DND-41 (cell line): ENCODE measurements around the gene CRHR2.
A peak's percentile ranks its signal among the peaks of the same experiment; 100 is the strongest.

Experiments used
- ATAC-seq: fragments of 200-7000 bp; cut with Tn5 transposase; 3 replicates; pipeline ENCODE4 v1.9.1; 2021; ENCODE audit warnings: low read depth; ENCODE audit not compliant: insufficient read depth
- DNase-seq: peaks from one replicate; pipeline ENCODE4 v3.0.0-alpha.2; 2020
- H2AFZ ChIP-seq: 2 replicates; pipeline ENCODE4 v1.6.0; 2012; ENCODE audit warnings: low read depth, low read length
- H3K27ac ChIP-seq: 2 replicates; pipeline ENCODE4 v1.5.1; 2012; ENCODE audit warnings: low read length, inconsistent platforms
- H3K27me3 ChIP-seq: fragments of 200-600 bp; sonication (generic); 2 replicates; pipeline ENCODE4 v1.6.0; 2012; ENCODE audit warnings: low read length, mild to moderate bottlenecking, inconsistent platforms; ENCODE audit not compliant: insufficient read depth, poor library complexity
- H3K36me3 ChIP-seq: 2 replicates; pipeline ENCODE4 v1.5.1; 2012; ENCODE audit warnings: low read length, inconsistent platforms; ENCODE audit not compliant: insufficient read depth
- H3K4me1 ChIP-seq: 2 replicates; pipeline ENCODE4 v1.5.1; 2012; ENCODE audit warnings: mild to moderate bottlenecking, low read length; ENCODE audit not compliant: insufficient read depth
- H3K4me2 ChIP-seq: 2 replicates; pipeline ENCODE4 v1.6.0; 2012; ENCODE audit warnings: mild to moderate bottlenecking, moderate library complexity, low read length, inconsistent platforms; ENCODE audit not compliant: insufficient read depth
- H3K4me3 ChIP-seq, 2 experiments: fragments of 200-600 bp in 1 of 2; shearing (Covaris generic) in 1 of 2; 2 replicates each; pipeline ENCODE4 v1.5.1; 2012 to 2016; ENCODE audit warnings: inconsistent platforms in 2 of 2, low read length in 2 of 2, mild to moderate bottlenecking in 2 of 2, low read depth in 1 of 2, moderate library complexity in 1 of 2
- H3K79me2 ChIP-seq: 2 replicates; pipeline ENCODE4 v1.6.0; 2012; ENCODE audit warnings: low read length, inconsistent platforms; ENCODE audit not compliant: insufficient read depth
- H3K9ac ChIP-seq: 2 replicates; pipeline ENCODE4 v1.6.0; 2012; ENCODE audit warnings: low read depth, mild to moderate bottlenecking, inconsistent platforms, low read length, moderate library complexity
- H3K9me3 ChIP-seq: 2 replicates; pipeline ENCODE4 v1.5.1; 2012; ENCODE audit warnings: low read length, moderate library complexity, mild to moderate bottlenecking, inconsistent platforms; ENCODE audit not compliant: insufficient read depth, severe bottlenecking
- H4K20me1 ChIP-seq: 2 replicates; pipeline ENCODE4 v1.6.0; 2012; ENCODE audit warnings: low read length; ENCODE audit not compliant: insufficient read depth
- EZH2 ChIP-seq: IDR thresholded peaks from 3 replicates; pipeline ENCODE4 v1.6.1; 2012; ENCODE audit warnings: borderline replicate concordance, low read depth, mild to moderate bottlenecking, moderate library complexity, low read length, inconsistent platforms; ENCODE audit not compliant: severe bottlenecking
- TF ChIP-seq, protein P1 (sequence below): IDR thresholded peaks from 2 replicates; pipeline ENCODE4 v1.5.1; 2012; ENCODE audit warnings: borderline replicate concordance, low read length, moderate library complexity, mild to moderate bottlenecking; ENCODE audit not compliant: poor library complexity, severe bottlenecking; ENCODE audit errors: extremely low read depth

The CRHR2 gene

DNA sequence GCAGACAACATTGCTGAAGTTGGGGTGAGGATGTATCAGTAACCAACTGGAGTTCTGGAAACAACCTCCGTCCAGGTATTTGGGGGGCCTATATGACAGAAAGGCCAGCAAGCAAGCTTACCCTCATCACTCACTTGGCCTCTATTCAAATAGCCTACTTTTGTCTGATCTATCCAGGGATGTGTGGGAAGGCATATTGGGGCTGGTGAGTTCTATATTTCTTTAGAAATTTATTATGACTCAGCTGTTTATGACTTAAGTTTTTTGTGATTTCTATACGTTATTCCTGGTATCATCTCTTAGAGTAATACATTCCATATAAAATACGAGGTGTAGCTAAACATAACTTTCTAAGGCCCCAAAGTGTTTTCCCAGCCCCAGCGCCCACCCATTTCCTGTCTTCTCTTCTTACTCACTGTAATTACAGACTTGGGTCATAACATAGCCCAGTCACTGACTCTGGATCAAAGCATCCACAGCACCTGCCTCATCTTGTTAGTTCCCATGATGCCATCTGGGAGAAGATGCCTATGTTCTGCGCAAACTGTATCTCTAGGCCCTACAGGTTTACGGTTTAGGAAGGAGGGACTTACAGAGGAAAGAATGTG lies 69.5 kb downstream of the CRHR2 start:
- Histone ChIP-seq H2AFZ (no peak overlapping the region), H3K9me3 (no peaks in the 10 kb centered on the region), H4K20me1 (peaks cover 35% of the 10 kb centered on the region), H3K4me1 (no peaks in the 10 kb centered on the region), H3K79me2 (peaks cover 88% of the 10 kb centered on the region), H3K4me3 (no peak overlapping the region), H3K27me3 (no peaks in the 10 kb centered on the region), H3K27ac (no peak overlapping the region), H3K36me3 (peaks cover 98% of the 10 kb centered on the region), H3K9ac (no peak overlapping the region), H3K4me2 (no peak overlapping the region)
- peak; percentile 53; the same call in 1 of the 3 replicates for ATAC-seq
- DNase-seq = no peak
- TF ChIP-seq, protein P1, sequence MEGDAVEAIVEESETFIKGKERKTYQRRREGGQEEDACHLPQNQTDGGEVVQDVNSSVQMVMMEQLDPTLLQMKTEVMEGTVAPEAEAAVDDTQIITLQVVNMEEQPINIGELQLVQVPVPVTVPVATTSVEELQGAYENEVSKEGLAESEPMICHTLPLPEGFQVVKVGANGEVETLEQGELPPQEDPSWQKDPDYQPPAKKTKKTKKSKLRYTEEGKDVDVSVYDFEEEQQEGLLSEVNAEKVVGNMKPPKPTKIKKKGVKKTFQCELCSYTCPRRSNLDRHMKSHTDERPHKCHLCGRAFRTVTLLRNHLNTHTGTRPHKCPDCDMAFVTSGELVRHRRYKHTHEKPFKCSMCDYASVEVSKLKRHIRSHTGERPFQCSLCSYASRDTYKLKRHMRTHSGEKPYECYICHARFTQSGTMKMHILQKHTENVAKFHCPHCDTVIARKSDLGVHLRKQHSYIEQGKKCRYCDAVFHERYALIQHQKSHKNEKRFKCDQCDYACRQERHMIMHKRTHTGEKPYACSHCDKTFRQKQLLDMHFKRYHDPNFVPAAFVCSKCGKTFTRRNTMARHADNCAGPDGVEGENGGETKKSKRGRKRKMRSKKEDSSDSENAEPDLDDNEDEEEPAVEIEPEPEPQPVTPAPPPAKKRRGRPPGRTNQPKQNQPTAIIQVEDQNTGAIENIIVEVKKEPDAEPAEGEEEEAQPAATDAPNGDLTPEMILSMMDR = no peak
- TF ChIP-seq EZH2 = no peak

- Histone ChIP-seq H3K9ac (no peak overlapping the region), H3K4me1 (no peaks in the 10 kb centered on the region), H3K9me3 (no peaks in the 10 kb centered on the region), H3K79me2 (peaks cover 86% of the 10 kb centered on the region), H3K27me3 (no peaks in the 10 kb centered on the region), H2AFZ (no peak overlapping the region), H3K36me3 (peaks cover 94% of the 10 kb centered on the region), H3K4me2 (no peak overlapping the region), H4K20me1 (peaks cover 40% of the 10 kb centered on the region; the same call in 1 of the 2 replicates), H3K4me3 (no peak overlapping the region), H3K27ac (no peak overlapping the region)
- DNase-seq = no peak
- no peak for TF ChIP-seq EZH2
- TF ChIP-seq, protein P1 = no peak
- ATAC-seq = no peak
Observed at GRCh38 chr7:30605832-30606231, 76.4 kb downstream of the CRHR2 start.

DNA sequence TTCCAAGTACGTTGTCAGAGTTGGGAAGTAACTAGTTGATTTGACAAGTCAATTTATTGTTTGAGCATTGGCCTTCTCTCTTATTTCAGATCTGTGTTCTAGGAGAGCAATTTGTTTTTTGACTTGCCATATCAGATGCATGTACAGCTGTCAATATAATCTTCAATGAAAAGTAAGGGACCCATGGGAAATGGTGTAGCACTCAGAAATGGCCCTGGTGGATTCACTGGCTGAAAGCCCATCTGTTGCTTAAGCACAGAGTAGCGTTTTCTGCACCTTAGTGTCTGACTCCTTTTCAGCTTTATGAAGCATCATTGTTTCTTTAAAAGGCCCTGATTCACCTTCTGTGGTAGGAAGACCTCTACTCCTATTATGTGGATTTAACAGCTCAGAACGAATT lies 77.4 kb downstream of the CRHR2 start:
- Histone ChIP-seq H3K79me2 (peaks cover 88% of the 10 kb centered on the region), H3K9me3 (no peaks in the 10 kb centered on the region), H3K36me3 (peaks cover 94% of the 10 kb centered on the region)

More for the DNA sequence above, 77.4 kb downstream of the CRHR2 start:
- peaks cover 47% of the 10 kb centered on the region; the same call in 1 of the 2 replicates for H4K20me1 ChIP-seq
- H3K9ac ChIP-seq = no peak overlapping the region
- no peak overlapping the region for H2AFZ ChIP-seq
- H3K4me2 ChIP-seq = no peak overlapping the region
- no peak for TF ChIP-seq EZH2
- TF ChIP-seq, protein P1 = no peak
- ATAC-seq (no peak), DNase-seq (no peak)
- no peak overlapping the region for H3K4me3 ChIP-seq
- 0 out of 2 replicates have a peak, but pooled peaks cover 3% of the 10 kb centered on the region for H3K4me1 ChIP-seq
- no peak overlapping the region for H3K27ac ChIP-seq
- no peaks in the 10 kb centered on the region for H3K27me3 ChIP-seq
